Liver (tissue), 9 donors: ENCODE results near the gene MTHFD1L. TPM values are rescaled to one million over a fixed set of nuclear protein-coding genes. Genes with fewer than 3 reads are reported as not detected.

ENCODE experiments used
- DNase-seq: peaks from one replicate; pipeline ENCODE4 v3.0.0-alpha.2; 2017; ENCODE audit warnings: low spot score
- H3K27ac ChIP-seq, 2 donors: one replicate each; pipeline ENCODE4 v1.7.0; 2013; ENCODE audit warnings: inconsistent platforms in 2 of 2, low read length in 2 of 2, control low read depth in 1 of 2, low read depth in 1 of 2, mild to moderate bottlenecking in 1 of 2
- H3K27me3 ChIP-seq, 4 donors: one replicate each; pipeline versions ENCODE4 v1.6.1 to v1.7.0; 2013; ENCODE audit warnings: low read length in 3 of 4, inconsistent platforms in 1 of 4, mild to moderate bottlenecking in 1 of 4, moderate library complexity in 1 of 4; ENCODE audit not compliant: control insufficient read depth in 4 of 4, insufficient read depth in 4 of 4
- H3K36me3 ChIP-seq, 4 donors: one replicate each; pipeline versions ENCODE4 v1.6.1 to v1.7.0; 2013; ENCODE audit warnings: low read length in 3 of 4, mild to moderate bottlenecking in 3 of 4, low read depth in 1 of 4, moderate library complexity in 1 of 4; ENCODE audit not compliant: control insufficient read depth in 4 of 4, insufficient read depth in 3 of 4
- H3K4me1 ChIP-seq, 4 donors: one replicate each; pipeline versions ENCODE4 v1.6.1 to v1.7.0; 2013; ENCODE audit warnings: low read length in 3 of 4, mild to moderate bottlenecking in 3 of 4, moderate library complexity in 1 of 4; ENCODE audit not compliant: control insufficient read depth in 4 of 4, insufficient read depth in 4 of 4
- H3K4me3 ChIP-seq, 3 donors: one replicate each; pipeline versions ENCODE4 v1.6.1 to v1.7.0; 2013; ENCODE audit warnings: low read length in 3 of 3, control low read depth in 1 of 3, low read depth in 1 of 3, mild to moderate bottlenecking in 1 of 3
- H3K9ac ChIP-seq, 2 donors: one replicate each; pipeline ENCODE4 v1.7.0; 2013; ENCODE audit warnings: low read length in 2 of 2, mild to moderate bottlenecking in 2 of 2, moderate library complexity in 2 of 2, control low read depth in 1 of 2, low read depth in 1 of 2
- H3K9me3 ChIP-seq, 4 donors: one replicate each; pipeline versions ENCODE4 v1.6.1 to v1.7.0; 2013; ENCODE audit warnings: low read length in 3 of 4; ENCODE audit not compliant: control insufficient read depth in 4 of 4
- EGR1 ChIP-seq, 2 donors: IDR thresholded peaks; 2 replicates each; pipeline ENCODE4 v1.6.1; 2016 to 2018; ENCODE audit warnings: antibody characterized with exemption in 2 of 2, low read depth in 2 of 2
- FOXA1 ChIP-seq: IDR thresholded peaks from 2 replicates; pipeline ENCODE4 v1.6.1; 2016; ENCODE audit warnings: antibody characterized with exemption
- FOXA2 ChIP-seq: IDR thresholded peaks from 2 replicates; pipeline ENCODE4 v1.6.1; 2016; ENCODE audit warnings: antibody characterized with exemption
- GABPA ChIP-seq, 2 donors: IDR thresholded peaks in 1 of 2; conservative IDR thresholded peaks in 1 of 2; 2 replicates each; pipeline ENCODE4 v1.6.1; 2016; ENCODE audit warnings: antibody characterized with exemption in 2 of 2, mild to moderate bottlenecking in 1 of 2, moderate library complexity in 1 of 2
- HNF4A ChIP-seq, 2 donors: conservative IDR thresholded peaks; 2 replicates each; pipeline ENCODE4 v1.6.1; 2016; ENCODE audit warnings: antibody characterized with exemption in 2 of 2, mild to moderate bottlenecking in 2 of 2
- HNF4G ChIP-seq: IDR thresholded peaks from 2 replicates; pipeline ENCODE4 v1.6.1; 2016; ENCODE audit warnings: antibody characterized with exemption
- JUND ChIP-seq, 2 donors: IDR thresholded peaks; 2 replicates each; pipeline ENCODE4 v1.6.1; 2016; ENCODE audit warnings: antibody characterized with exemption in 2 of 2
- NR2F2 ChIP-seq: IDR thresholded peaks from 2 replicates; pipeline ENCODE4 v1.6.1; 2016; ENCODE audit warnings: antibody characterized with exemption
- RAD21 ChIP-seq, 2 donors: IDR thresholded peaks; 2 replicates each; pipeline ENCODE4 v1.6.1; 2016; ENCODE audit warnings: antibody characterized with exemption in 2 of 2, mild to moderate bottlenecking in 2 of 2
- RXRA ChIP-seq, 2 donors: IDR thresholded peaks; 2 replicates each; pipeline ENCODE4 v1.6.1; 2017 to 2018; ENCODE audit warnings: antibody characterized with exemption in 2 of 2, mild to moderate bottlenecking in 1 of 2
- SP1 ChIP-seq: IDR thresholded peaks from 2 replicates; pipeline ENCODE4 v1.6.1; 2018; ENCODE audit warnings: antibody characterized with exemption, mild to moderate bottlenecking
- TAF1 ChIP-seq: conservative IDR thresholded peaks from 2 replicates; pipeline ENCODE4 v1.6.1; 2016; ENCODE audit warnings: antibody characterized with exemption, mild to moderate bottlenecking
- YY1 ChIP-seq: IDR thresholded peaks from 2 replicates; pipeline ENCODE4 v1.6.1; 2016; ENCODE audit warnings: antibody characterized with exemption, mild to moderate bottlenecking
- WGBS: extraction: QIAGEN DNeasy Blood & Tissue Kit; methylation state at CpG from one replicate; pipeline ENCODE4 v1.1.7; 2013; 5-methylcytosine and 5-hydroxymethylcytosine counted together
- polyA plus RNA-seq, 2 donors: library from polyadenylated mRNA; stranded (reverse) in 1 of 2; unstranded in 1 of 2; fragments of 200-250 nt in 1 of 2; fragments of >200 nt in 1 of 2; fragmentation: Nextera tagmentation in 1 of 2; extraction: Ambion mirVana in 1 of 2; gene quantifications; one replicate each; pipeline versions ENCODE4 v1.2.1 to v1.2.3, GENCODE V29; 2013 to 2015
- total RNA-seq, 2 donors: library from RNA; depleted of rRNA; stranded (reverse); fragments of >200 nt; gene quantifications; one replicate each; pipeline ENCODE4 v1.2.3, GENCODE V29; 2014
- TF ChIP-seq, protein P1 (sequence below): IDR thresholded peaks from 2 replicates; pipeline ENCODE4 v1.6.1; 2016; ENCODE audit warnings: antibody characterized with exemption
- TF ChIP-seq, protein P2 (sequence below): IDR thresholded peaks from 2 replicates; pipeline ENCODE4 v1.6.1; 2016; ENCODE audit warnings: antibody characterized with exemption, mild to moderate bottlenecking
- TF ChIP-seq, protein P3 (sequence below): IDR thresholded peaks from 2 replicates; pipeline ENCODE4 v1.6.1; 2016; ENCODE audit warnings: antibody characterized with exemption
- TF ChIP-seq, protein P4 (sequence below): fragments of 150-350 bp; IDR thresholded peaks from 2 replicates; pipeline ENCODE4 v1.5.1; 2017; ENCODE audit warnings: improper control_type of control experiment, low read depth, low read length; ENCODE audit not compliant: missing input control
- donor health status: healthy.
- donor health status: healthy.
- donor health status: healthy.
- donor health status: healthy.
- donor health status: healthy.

The MTHFD1L gene
- total and polyA plus RNA-seq, 4 donors: 2.0 to 7.7 (median 2.8) TPM

DNA sequence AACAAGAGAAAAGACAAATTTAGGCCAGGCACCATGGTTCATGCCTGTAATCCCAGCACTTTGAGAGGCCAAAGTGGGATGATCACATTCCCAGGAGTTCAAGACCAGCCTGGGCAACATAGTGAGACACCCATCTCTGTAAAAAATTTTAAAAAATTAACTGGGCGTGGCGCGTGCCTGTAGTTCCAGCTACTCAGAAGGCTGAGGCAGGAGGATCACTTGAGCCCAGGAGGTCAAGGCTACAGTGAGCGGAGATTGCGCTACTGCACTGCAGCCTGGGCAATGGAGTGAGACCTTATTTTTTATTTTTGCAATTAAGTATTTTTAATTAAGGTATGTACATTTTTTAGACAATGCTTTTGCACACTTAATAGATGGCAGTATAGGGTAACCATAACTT lies 3.3 kb downstream of the MTHFD1L start:
- no peaks in the 10 kb centered on the region for H3K27me3 ChIP-seq
- no peaks in the 10 kb centered on the region for H3K9me3 ChIP-seq
- 99% methylated on average over 5 of the region's 5 CpGs for WGBS
- H3K4me3 ChIP-seq: no peak overlapping the region
- no peak overlapping the region for H3K27ac ChIP-seq
- no peaks in the 10 kb centered on the region for H3K36me3 ChIP-seq
- peaks cover 0 to 8% (median 3%) of the 10 kb centered on the region in 4 donors for H3K4me1 ChIP-seq
- no peak for DNase-seq
- H3K9ac ChIP-seq: no peak overlapping the region
- TF ChIP-seq SP1 (no peak), EGR1 (IDR thresholded peaks at IDR 0.05; ENCODE audit: low read depth in 2 of 2) (no peak), TAF1 (no peak), HNF4A (conservative IDR thresholded peaks at IDR 0.05) (no peak), HNF4G (no peak), FOXA2 (no peak), RAD21 (IDR thresholded peaks at IDR 0.05) (no peak), NR2F2 (no peak), YY1 (no peak), FOXA1 (no peak), GABPA (IDR thresholded peaks at IDR 0.05 in 1 of 2, conservative IDR thresholded peaks at IDR 0.05 in 1 of 2) (no peak)
- TF ChIP-seq, protein P1, sequence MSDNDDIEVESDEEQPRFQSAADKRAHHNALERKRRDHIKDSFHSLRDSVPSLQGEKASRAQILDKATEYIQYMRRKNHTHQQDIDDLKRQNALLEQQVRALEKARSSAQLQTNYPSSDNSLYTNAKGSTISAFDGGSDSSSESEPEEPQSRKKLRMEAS: no peak
- TF ChIP-seq, protein P2, sequence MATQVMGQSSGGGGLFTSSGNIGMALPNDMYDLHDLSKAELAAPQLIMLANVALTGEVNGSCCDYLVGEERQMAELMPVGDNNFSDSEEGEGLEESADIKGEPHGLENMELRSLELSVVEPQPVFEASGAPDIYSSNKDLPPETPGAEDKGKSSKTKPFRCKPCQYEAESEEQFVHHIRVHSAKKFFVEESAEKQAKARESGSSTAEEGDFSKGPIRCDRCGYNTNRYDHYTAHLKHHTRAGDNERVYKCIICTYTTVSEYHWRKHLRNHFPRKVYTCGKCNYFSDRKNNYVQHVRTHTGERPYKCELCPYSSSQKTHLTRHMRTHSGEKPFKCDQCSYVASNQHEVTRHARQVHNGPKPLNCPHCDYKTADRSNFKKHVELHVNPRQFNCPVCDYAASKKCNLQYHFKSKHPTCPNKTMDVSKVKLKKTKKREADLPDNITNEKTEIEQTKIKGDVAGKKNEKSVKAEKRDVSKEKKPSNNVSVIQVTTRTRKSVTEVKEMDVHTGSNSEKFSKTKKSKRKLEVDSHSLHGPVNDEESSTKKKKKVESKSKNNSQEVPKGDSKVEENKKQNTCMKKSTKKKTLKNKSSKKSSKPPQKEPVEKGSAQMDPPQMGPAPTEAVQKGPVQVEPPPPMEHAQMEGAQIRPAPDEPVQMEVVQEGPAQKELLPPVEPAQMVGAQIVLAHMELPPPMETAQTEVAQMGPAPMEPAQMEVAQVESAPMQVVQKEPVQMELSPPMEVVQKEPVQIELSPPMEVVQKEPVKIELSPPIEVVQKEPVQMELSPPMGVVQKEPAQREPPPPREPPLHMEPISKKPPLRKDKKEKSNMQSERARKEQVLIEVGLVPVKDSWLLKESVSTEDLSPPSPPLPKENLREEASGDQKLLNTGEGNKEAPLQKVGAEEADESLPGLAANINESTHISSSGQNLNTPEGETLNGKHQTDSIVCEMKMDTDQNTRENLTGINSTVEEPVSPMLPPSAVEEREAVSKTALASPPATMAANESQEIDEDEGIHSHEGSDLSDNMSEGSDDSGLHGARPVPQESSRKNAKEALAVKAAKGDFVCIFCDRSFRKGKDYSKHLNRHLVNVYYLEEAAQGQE: no peak
- TF ChIP-seq, protein P3, sequence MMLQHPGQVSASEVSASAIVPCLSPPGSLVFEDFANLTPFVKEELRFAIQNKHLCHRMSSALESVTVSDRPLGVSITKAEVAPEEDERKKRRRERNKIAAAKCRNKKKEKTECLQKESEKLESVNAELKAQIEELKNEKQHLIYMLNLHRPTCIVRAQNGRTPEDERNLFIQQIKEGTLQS: no peak
- TF ChIP-seq, protein P4, sequence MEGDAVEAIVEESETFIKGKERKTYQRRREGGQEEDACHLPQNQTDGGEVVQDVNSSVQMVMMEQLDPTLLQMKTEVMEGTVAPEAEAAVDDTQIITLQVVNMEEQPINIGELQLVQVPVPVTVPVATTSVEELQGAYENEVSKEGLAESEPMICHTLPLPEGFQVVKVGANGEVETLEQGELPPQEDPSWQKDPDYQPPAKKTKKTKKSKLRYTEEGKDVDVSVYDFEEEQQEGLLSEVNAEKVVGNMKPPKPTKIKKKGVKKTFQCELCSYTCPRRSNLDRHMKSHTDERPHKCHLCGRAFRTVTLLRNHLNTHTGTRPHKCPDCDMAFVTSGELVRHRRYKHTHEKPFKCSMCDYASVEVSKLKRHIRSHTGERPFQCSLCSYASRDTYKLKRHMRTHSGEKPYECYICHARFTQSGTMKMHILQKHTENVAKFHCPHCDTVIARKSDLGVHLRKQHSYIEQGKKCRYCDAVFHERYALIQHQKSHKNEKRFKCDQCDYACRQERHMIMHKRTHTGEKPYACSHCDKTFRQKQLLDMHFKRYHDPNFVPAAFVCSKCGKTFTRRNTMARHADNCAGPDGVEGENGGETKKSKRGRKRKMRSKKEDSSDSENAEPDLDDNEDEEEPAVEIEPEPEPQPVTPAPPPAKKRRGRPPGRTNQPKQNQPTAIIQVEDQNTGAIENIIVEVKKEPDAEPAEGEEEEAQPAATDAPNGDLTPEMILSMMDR: no peak

DNA sequence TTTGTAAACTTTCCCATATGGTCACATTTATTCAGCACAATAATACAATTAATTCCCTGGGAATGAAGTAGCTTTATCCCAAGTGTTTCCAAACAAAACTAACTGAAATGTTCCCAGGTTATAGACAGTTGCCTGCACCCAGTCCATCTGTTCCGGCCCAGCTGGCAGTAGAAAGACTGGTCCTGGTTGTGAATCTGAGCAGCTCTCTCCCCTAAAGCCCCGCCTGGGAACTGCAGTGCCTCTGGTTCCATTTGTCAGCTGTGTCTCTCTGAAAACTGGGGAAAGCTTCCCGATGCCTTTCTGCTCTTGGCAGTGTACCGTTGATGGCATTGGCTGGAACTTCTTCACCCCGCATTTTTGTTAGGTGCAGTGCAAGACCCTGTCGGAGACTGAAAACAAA lies 8.7 kb downstream of the MTHFD1L start:
- no peak overlapping the region for H3K9ac ChIP-seq
- H3K4me1 ChIP-seq: peaks cover 0 to 13% (median 6%) of the 10 kb centered on the region in 4 donors
- TF ChIP-seq YY1: no peak
- TF ChIP-seq RAD21 (IDR thresholded peaks at IDR 0.05): no peak
- TF ChIP-seq EGR1 (IDR thresholded peaks at IDR 0.05; ENCODE audit: low read depth in 2 of 2): no peak
- TF ChIP-seq GABPA (IDR thresholded peaks at IDR 0.05 in 1 of 2, conservative IDR thresholded peaks at IDR 0.05 in 1 of 2): no peak
- TF ChIP-seq TAF1: no peak
- TF ChIP-seq FOXA2: no peak
- no peak for TF ChIP-seq RXRA (IDR thresholded peaks at IDR 0.05)
- TF ChIP-seq HNF4G: no peak
- no peak for TF ChIP-seq JUND (IDR thresholded peaks at IDR 0.05)
- no peak overlapping the region for H3K4me3 ChIP-seq
- no peak overlapping the region for H3K27ac ChIP-seq
- no peaks in the 10 kb centered on the region for H3K36me3 ChIP-seq
- 95% methylated on average over 6 of the region's 6 CpGs for WGBS
- no peaks in the 10 kb centered on the region for H3K27me3 ChIP-seq
- no peak for DNase-seq
- no peaks in the 10 kb centered on the region for H3K9me3 ChIP-seq
